GM12892 (cell line): ENCODE data around the gene FRG2B.
"Not testable (repeated sequence)": the region's sequence is repeated elsewhere in the genome, so short reads cannot be mapped to it uniquely, and the experiment has no call there.

Source experiments
- POLR2A ChIP-seq: IDR thresholded peaks from 2 replicates; pipeline ENCODE4 v1.6.1; 2011; ENCODE audit warnings: low read depth, low read length, control low read depth
- POLR2AphosphoS5 ChIP-seq: IDR thresholded peaks from 2 replicates; pipeline ENCODE4 v1.6.1; 2011; ENCODE audit warnings: low read depth, low read length, control low read depth

GRCh38 chr10:133637846-133638235 lies 11.2 kb upstream of the FRG2B start:
- TF ChIP-seq POLR2A, POLR2AphosphoS5: not testable (repeated sequence)
